ENCODE measurements around the gene UNC5B.

Gene UNC5B

GRCh38 chr10:71280216-71280615 lies 67.8 kb downstream of the UNC5B start:
- no peak for DNase-seq (ENCODE audit: low read depth in 1 of 2, low spot score in 1 of 2)

GRCh38 chr10:71280825-71281224 lies 68.5 kb downstream of the UNC5B start:
- DNase-seq (ENCODE audit: low read depth in 1 of 2, low spot score in 1 of 2) = no peak

DNA sequence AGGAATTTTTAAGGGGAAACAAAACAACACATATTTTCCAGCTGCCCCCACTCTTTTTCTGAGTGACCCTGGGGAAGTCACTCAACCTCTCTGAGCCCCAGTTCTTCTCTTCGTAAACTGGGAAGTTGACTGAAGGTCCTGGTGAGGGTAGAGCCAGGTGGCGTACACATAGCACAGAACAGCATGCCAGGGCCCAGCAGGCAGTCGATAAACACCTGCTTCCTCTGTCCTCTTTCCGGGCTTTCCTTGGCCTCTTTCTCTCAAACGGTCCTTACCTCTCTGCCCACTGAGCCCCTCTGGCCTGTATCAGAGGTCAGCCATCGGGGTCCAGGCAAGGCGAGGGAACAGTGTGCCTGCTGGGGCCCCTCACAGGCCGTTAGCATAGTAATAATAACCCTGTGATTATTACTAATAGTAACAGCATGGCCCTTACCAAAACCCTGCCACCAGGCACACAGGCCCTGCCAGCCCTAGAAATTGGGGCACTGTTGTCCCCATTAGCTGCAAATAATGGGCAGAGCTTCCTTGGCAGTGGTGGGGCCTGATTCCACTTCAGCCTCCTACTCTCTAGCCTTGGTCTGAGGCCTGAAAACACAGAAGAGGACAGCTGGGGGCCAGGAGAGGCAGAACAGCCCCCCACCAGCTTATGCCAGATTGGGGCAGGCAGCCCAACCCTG lies 69.4 kb downstream of the UNC5B start:
- no peak for DNase-seq (ENCODE audit: low read depth in 1 of 2, low spot score in 1 of 2)

GRCh38 chr10:71282323-71282680 lies 69.9 kb downstream of the UNC5B start:
- no peak for DNase-seq (ENCODE audit: low read depth in 1 of 2, low spot score in 1 of 2)

DNA sequence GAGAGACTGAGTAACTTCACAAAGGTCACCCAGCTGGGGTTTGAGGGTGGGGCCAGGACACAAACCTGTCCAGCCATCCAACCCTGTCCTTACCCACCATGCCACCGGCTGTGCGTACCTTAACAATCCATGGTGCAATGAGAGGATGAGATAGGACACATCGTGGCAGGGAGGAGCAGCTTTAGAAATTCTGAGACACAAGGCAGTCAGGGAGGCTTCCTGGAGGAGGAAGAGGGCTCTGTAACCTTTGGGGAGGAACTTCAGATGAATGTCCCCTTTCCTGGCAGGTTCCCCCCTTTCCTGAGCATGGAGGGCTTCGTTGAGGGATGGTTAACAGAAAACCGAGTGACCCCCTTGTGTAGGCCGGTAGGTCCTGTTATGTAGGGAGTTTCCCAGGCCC lies 71.0 kb downstream of the UNC5B start:
- DNase-seq (ENCODE audit: low read depth in 1 of 2, low spot score in 1 of 2) = no peak

DNA sequence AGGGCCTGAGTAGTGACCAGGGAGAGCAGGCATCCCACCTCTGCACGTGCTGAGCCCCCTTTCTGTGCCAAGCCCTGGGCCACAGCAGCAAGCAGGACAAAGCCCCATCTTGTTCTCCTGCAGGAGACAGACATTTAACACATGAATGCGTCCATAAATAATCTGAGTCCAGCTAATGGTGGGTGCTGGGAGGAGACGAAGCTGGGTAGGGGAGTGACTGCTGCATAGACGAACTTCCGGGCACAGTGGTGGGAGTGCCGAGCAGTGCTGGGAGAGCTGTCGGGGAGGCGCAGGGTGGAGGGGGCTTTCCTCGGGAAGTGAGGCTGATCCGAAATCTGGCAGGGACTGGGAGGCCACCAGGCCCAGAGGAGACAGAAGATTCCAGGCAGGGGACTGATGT lies 71.5 kb downstream of the UNC5B start:
- DNase-seq (ENCODE audit: low read depth in 1 of 2, low spot score in 1 of 2) = no peak

GRCh38 chr10:71284544-71285179 lies 72.3 kb downstream of the UNC5B start:
- no peak for DNase-seq (ENCODE audit: low read depth in 1 of 2, low spot score in 1 of 2)

DNA sequence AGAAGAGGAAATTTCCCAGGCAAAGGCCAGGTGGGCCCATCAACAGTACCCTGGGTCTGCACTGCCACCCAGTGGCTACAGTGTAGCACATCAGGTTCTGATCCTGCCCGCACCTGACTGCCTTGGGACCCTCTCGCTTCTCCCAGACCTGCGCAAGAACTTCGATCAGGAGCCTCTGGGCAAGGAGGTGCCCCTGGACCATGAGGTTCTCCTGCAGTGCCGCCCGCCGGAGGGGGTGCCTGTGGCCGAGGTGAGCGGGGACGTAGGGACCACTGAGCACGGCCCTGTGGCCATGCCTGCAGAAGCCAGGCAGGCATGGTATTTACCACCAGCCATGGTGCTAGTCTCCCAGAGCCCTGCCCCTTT lies 72.8 kb downstream of the UNC5B start:
- DNase-seq (ENCODE audit: low read depth in 1 of 2, low spot score in 1 of 2) = peak in 1 of 2 donors; percentile 17

DNA sequence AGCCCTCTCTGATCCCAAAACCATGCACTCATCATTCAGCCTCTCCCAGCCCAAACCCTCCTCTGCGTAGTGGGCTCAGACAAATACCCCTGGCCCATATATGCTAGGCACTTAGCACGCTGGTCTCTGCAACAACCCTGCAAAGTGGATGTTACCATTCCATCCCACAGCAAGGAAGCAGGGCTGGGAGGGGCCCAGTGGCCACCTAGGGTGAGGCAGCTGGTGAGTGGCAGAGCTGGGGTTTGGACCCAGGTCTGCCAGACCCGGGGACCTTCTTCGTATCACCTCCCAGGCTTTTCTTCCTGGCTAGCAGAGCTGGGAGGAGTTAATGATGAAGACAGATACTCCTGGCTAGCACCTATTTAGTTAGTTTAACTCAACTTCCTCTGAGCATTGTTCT lies 73.6 kb downstream of the UNC5B start:
- no peak for DNase-seq (ENCODE audit: low read depth in 1 of 2, low spot score in 1 of 2)

DNA sequence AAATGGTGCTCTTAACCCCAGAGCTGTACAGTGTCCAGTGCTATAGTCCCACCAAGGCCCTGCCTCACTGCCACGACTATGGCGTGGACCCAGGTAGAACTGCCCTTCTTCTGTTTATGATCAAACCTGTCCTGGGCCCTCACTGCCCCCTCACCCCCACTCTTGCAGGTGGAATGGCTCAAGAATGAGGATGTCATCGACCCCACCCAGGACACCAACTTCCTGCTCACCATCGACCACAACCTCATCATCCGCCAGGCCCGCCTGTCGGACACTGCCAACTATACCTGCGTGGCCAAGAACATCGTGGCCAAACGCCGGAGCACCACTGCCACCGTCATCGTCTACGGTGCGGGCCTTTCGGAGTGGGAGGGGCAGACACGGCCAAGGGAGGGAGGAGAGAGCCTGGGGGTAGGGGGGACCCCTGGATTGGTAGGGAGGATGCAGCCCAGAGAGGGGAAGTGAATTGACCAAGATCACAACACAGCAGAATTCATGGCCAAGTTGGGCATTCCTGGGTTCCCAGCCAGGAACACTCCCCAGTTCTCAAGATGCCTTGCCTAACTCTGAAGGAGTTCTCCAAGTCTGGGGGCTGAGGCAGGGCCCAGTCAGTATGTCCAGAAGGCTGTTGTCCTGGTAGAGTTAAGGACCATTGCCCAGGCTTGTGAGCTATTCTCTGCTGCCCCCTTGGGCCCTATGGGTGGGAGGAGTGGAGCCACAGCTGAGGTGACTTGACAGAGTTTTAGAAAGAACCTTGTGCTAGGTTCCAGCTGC lies 74.3 kb downstream of the UNC5B start:
- DNase-seq (ENCODE audit: low read depth in 1 of 2, low spot score in 1 of 2) = no peak

GRCh38 chr10:71287456-71287855 lies 75.1 kb downstream of the UNC5B start:
- no peak for DNase-seq (ENCODE audit: low read depth in 1 of 2, low spot score in 1 of 2)

GRCh38 chr10:71288461-71288860 lies 76.1 kb downstream of the UNC5B start:
- no peak for DNase-seq (ENCODE audit: low read depth in 1 of 2, low spot score in 1 of 2)

DNA sequence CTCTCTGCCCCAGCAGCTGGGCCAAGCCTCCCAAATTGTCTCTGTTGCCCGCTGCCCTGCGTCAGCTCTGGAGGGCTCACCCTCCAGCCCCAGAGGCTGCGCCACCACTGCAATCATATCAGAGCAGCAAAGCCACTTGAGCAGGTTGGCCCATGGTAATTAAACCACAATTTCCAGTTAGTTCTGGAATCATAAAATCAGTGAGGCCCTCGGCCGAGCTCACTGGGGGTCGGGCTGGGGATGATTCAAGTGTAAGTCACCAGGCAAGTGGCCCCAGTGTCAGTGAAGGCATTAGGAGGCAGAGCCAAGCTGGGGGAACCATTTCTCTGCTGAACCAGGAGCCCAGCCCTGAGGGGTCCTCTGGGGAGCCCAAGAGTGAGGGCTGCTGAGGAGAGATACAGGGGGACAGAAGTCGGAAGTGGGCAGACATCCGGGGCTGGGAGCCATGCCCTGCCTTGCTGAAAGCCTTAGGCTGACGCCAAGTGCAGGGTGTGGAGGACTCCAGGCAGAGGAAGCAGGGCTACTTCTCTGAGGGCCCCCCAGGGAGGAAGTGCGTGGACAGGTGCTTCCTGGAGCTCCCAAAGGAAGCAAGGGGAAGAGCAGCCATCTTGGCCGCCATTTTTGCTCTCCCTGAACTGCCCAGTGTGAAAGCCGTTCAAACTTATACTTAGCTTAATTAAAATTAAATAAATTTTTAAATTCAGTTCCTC lies 77.2 kb downstream of the UNC5B start:
- DNase-seq (ENCODE audit: low read depth in 1 of 2, low spot score in 1 of 2) = no peak

- DNase-seq (ENCODE audit: low read depth in 1 of 2, low spot score in 1 of 2) = no peak
Observed at GRCh38 chr10:71290331-71290730, 78.0 kb downstream of the UNC5B start.

DNA sequence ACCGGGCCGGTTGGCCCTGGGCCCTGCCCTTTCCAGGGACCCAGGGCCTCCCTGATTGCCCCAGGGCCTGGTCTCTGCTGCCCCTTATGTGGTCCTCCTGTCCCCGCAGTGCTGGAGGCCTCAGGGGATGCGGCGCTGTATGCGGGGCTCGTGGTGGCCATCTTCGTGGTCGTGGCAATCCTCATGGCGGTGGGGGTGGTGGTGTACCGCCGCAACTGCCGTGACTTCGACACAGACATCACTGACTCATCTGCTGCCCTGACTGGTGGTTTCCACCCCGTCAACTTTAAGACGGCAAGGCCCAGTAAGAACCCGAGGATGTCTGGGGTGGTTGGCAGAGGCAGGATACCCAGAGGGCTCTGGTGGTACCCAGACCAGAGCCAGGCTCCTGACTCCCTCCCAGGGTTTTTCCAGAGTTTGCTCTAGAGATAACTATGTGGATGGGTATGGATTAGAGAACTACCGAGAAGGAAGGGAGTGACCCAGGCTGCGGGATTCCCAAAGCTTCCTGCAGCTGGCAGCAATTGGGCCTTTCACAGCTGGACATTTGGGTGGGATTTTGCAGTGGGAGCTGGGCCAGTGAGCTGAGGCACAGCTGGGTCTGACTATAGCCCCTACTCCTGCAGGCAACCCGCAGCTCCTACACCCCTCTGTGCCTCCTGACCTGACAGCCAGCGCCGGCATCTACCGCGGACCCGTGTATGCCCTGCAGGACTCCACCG lies 78.6 kb downstream of the UNC5B start:
- DNase-seq (ENCODE audit: low read depth in 1 of 2, low spot score in 1 of 2) = no peak

- no peak for DNase-seq (ENCODE audit: low read depth in 1 of 2, low spot score in 1 of 2)
Observed at GRCh38 chr10:71291528-71291900, 79.1 kb downstream of the UNC5B start.

- no peak for DNase-seq (ENCODE audit: low read depth in 1 of 2, low spot score in 1 of 2)
Observed at GRCh38 chr10:71292624-71293445, 80.5 kb downstream of the UNC5B start.

- DNase-seq (ENCODE audit: low read depth in 1 of 2, low spot score in 1 of 2) = no peak
Observed at GRCh38 chr10:71293446-71294084, 81.2 kb downstream of the UNC5B start.

DNA sequence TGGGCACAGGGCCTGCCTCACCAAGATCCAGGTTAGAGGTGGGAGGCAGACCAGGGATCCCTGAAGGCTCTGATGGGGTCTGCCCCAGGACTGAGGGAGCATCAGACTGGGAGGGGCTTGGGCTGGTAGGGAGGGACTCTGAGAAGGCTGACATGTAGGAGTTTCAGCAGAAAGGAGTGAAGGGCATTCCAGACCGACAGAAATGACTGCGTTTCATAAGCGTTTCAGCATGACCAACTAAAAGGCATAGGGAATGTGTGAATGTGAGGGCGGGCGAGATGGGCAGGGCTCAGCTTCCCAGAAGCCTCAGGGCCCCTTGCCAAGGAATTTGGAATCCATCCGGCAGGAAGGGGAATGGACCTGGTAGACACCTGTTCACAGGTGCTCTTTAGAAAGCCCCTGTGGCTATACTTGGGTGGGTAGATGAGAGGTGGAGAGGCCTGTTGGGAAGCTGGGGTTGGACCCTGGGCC lies 81.8 kb downstream of the UNC5B start:
- DNase-seq (ENCODE audit: low read depth in 1 of 2, low spot score in 1 of 2) = no peak

GRCh38 chr10:71294856-71295255 lies 82.5 kb downstream of the UNC5B start:
- no peak for DNase-seq (ENCODE audit: low read depth in 1 of 2, low spot score in 1 of 2)

All from activated CD4-positive, alpha-beta T cell treated with anti-CD3 and anti-CD28 coated beads, Interleukin-2, amount 50 U/mL, for 24 hours (primary cell).